WTC11 (cell line): ENCODE results near the gene ATP6AP1. TPM values are rescaled to one million over a fixed set of nuclear protein-coding genes. Genes with fewer than 3 reads are reported as not detected.

Source experiments
- ATAC-seq: fragments of 200-7000 bp; cut with Tn5 transposase; 2 replicates; pipeline ENCODE4 v1.10.0; 2021; ENCODE audit warnings: mild to moderate bottlenecking, moderate library complexity
- CTCF ChIA-PET: fragments of 300-600 bp; sonication (Branson Sonifier 250); formaldehyde crosslinking; loops from one replicate; lab custom pipeline; 2021; ENCODE audit warnings: antibody characterized with exemption; lab: Charles Lee
- POLR2A ChIA-PET: fragments of 350-600 bp; sonication (Branson Sonifier 250); formaldehyde crosslinking; loops from one replicate; lab custom pipeline; 2021; ENCODE audit warnings: antibody characterized with exemption; lab: Charles Lee
- DNase-seq: peaks from one replicate; pipeline ENCODE4 v3.0.0; 2021; ENCODE audit warnings: low spot score
- H3K27ac Mint-ChIP-seq: 2 replicates; pipeline ENCODE4 v1.8.0; 2021; ENCODE audit warnings: mixed read lengths
- H3K27me3 Mint-ChIP-seq: 2 replicates; pipeline ENCODE4 v1.8.0; 2021; ENCODE audit warnings: low read depth, mild to moderate bottlenecking, moderate library complexity, mixed read lengths
- H3K36me3 Mint-ChIP-seq: 2 replicates; pipeline ENCODE4 v1.8.0; 2021; ENCODE audit warnings: mixed read lengths
- H3K4me1 Mint-ChIP-seq: 2 replicates; pipeline ENCODE4 v1.8.0; 2022; ENCODE audit warnings: mixed read lengths
- H3K4me3 Mint-ChIP-seq: 2 replicates; pipeline ENCODE4 v1.8.0; 2021; ENCODE audit warnings: mild to moderate bottlenecking, moderate library complexity, mixed read lengths
- H3K9me3 Mint-ChIP-seq: 2 replicates; pipeline ENCODE4 v1.8.0; 2021; ENCODE audit warnings: mixed read lengths
- AFF4 ChIP-seq: sonication (generic); formaldehyde crosslinking; IDR thresholded peaks from 2 replicates; pipeline ENCODE4 v1.8.1; 2023; ENCODE audit warnings: mild to moderate bottlenecking, missing genetic modification reagents, borderline replicate concordance
- ATF1 ChIP-seq: sonication (generic); formaldehyde crosslinking; IDR thresholded peaks from 2 replicates; pipeline ENCODE4 v1.8.1; 2023; ENCODE audit warnings: mild to moderate bottlenecking, moderate library complexity, missing genetic modification reagents
- CBFB ChIP-seq: sonication (generic); formaldehyde crosslinking; IDR thresholded peaks from 2 replicates; pipeline ENCODE4 v1.8.1; 2022; ENCODE audit warnings: mild to moderate bottlenecking, low read depth, missing genetic modification reagents
- ESRRA ChIP-seq: sonication (generic); formaldehyde crosslinking; IDR thresholded peaks from 2 replicates; pipeline ENCODE4 v1.8.1; 2022; ENCODE audit warnings: mild to moderate bottlenecking, missing genetic modification reagents, borderline replicate concordance
- ETV6 ChIP-seq: sonication (generic); formaldehyde crosslinking; IDR thresholded peaks from 2 replicates; pipeline ENCODE4 v1.8.1; 2022; ENCODE audit warnings: mild to moderate bottlenecking, missing genetic modification reagents
- HMGA2 ChIP-seq: fragments of 250-450 bp; sonication (Bioruptor Pico); IDR thresholded peaks from 2 replicates; pipeline ENCODE4 v1.4.0; 2021; ENCODE audit warnings: mild to moderate bottlenecking, moderate library complexity
- KAT7 ChIP-seq: sonication (generic); formaldehyde crosslinking; IDR thresholded peaks from 2 replicates; pipeline ENCODE4 v1.8.1; 2023; ENCODE audit warnings: missing genetic modification reagents, mild to moderate bottlenecking, borderline replicate concordance
- MAX ChIP-seq: sonication (generic); formaldehyde crosslinking; IDR thresholded peaks from 2 replicates; pipeline ENCODE4 v1.8.0; 2022; ENCODE audit warnings: mild to moderate bottlenecking, missing genetic modification reagents
- MXD4 ChIP-seq: fragments of 250-450 bp; sonication (Bioruptor Pico); IDR thresholded peaks from 2 replicates; pipeline ENCODE4 v1.8.0; 2021; ENCODE audit warnings: mild to moderate bottlenecking, moderate library complexity, borderline replicate concordance
- NFYB ChIP-seq: sonication (generic); formaldehyde crosslinking; conservative IDR thresholded peaks from 2 replicates; pipeline ENCODE4 v1.8.0; 2022; ENCODE audit warnings: low read depth, missing genetic modification reagents
- PRRX2 ChIP-seq: fragments of 250-450 bp; sonication (Bioruptor Pico); IDR thresholded peaks from 2 replicates; pipeline ENCODE4 v1.8.0; 2021; ENCODE audit warnings: mild to moderate bottlenecking
- SOX15 ChIP-seq: fragments of 250-450 bp; sonication (Bioruptor Pico); IDR thresholded peaks from 2 replicates; pipeline ENCODE4 v1.9.0; 2021; ENCODE audit warnings: mild to moderate bottlenecking
- SP1 ChIP-seq: sonication (generic); formaldehyde crosslinking; conservative IDR thresholded peaks from 2 replicates; pipeline ENCODE4 v1.8.1; 2022; ENCODE audit warnings: missing genetic modification reagents
- TEAD1 ChIP-seq: sonication (generic); formaldehyde crosslinking; IDR thresholded peaks from 2 replicates; pipeline ENCODE4 v1.8.0; 2022; ENCODE audit warnings: mild to moderate bottlenecking, missing genetic modification reagents
- ZMAT4 ChIP-seq: fragments of 250-450 bp; sonication (Bioruptor Pico); IDR thresholded peaks from 2 replicates; pipeline ENCODE4 v1.9.0; 2021; ENCODE audit warnings: mild to moderate bottlenecking
- ZNF219 ChIP-seq: sonication (generic); formaldehyde crosslinking; IDR thresholded peaks from 2 replicates; pipeline ENCODE4 v1.8.0; 2023; ENCODE audit warnings: missing genetic modification reagents, mild to moderate bottlenecking, borderline replicate concordance
- ZNF281 ChIP-seq: sonication (generic); formaldehyde crosslinking; IDR thresholded peaks from 2 replicates; pipeline ENCODE4 v1.8.0; 2023; ENCODE audit warnings: mild to moderate bottlenecking, missing genetic modification reagents
- ZNF317 ChIP-seq: sonication (generic); formaldehyde crosslinking; IDR thresholded peaks from 2 replicates; pipeline ENCODE4 v1.8.1; 2023; ENCODE audit warnings: low read depth, mild to moderate bottlenecking, moderate library complexity, missing genetic modification reagents, borderline replicate concordance
- total RNA-seq: library from RNA; stranded (reverse); gene quantifications from 3 replicates; pipeline ENCODE4 v1.2.3, GENCODE V29; 2021
- TF ChIP-seq, protein P1 (sequence below): sonication (generic); formaldehyde crosslinking; IDR thresholded peaks from 2 replicates; pipeline ENCODE4 v1.8.1; 2023; ENCODE audit warnings: mild to moderate bottlenecking, missing genetic modification reagents
- TF ChIP-seq, protein P2 (sequence below): sonication (generic); formaldehyde crosslinking; IDR thresholded peaks from 2 replicates; pipeline ENCODE4 v1.8.1; 2022; ENCODE audit warnings: mild to moderate bottlenecking, moderate library complexity, missing genetic modification reagents
- TF ChIP-seq, protein P3 (sequence below): sonication (generic); formaldehyde crosslinking; IDR thresholded peaks from 2 replicates; pipeline ENCODE4 v1.8.0; 2023; ENCODE audit warnings: missing genetic modification reagents, mild to moderate bottlenecking, borderline replicate concordance

ATP6AP1 gene
- total RNA-seq, 1 experiment from 2014 or later = 43.9 TPM

DNA sequence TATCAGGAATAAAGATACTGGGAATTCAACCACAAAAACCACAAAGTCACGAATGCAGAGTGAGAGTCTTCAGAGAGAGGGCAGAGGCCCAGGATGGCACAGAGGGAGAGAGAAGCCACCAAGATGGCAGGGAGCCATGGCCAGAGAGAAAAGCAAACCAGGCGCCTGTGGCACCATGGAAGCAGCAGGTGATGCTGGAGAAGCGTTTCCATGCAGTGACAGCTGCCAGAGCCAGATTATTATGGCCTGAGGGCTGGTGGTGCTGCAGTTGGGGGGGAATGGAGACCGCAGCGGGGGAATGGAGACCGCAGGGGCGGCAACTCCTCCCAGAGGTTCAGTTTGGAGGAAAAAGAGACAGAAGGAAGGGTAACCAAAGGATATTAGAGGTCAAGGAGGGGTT, 11.3 kb upstream of the ATP6AP1 start:
- no peak for ATAC-seq
- Mint-ChIP-seq H3K4me3 (no peak overlapping the region), H3K27me3 (no peaks in the 10 kb centered on the region), H3K9me3 (no peaks in the 10 kb centered on the region), H3K4me1 (no peaks in the 10 kb centered on the region), H3K36me3 (peaks cover 2% of the 10 kb centered on the region; the same call in 1 of the 2 replicates), H3K27ac (no peak overlapping the region)
- no peak for DNase-seq
- no peak for TF ChIP-seq KAT7 (CRISPR knock-in tag)
- TF ChIP-seq SOX15 = no peak
- no peak for TF ChIP-seq AFF4 (CRISPR knock-in tag)
- no peak for TF ChIP-seq SP1 (CRISPR knock-in tag)
- TF ChIP-seq PRRX2 (CRISPR knock-in tag) = no peak
- TF ChIP-seq, protein P1, sequence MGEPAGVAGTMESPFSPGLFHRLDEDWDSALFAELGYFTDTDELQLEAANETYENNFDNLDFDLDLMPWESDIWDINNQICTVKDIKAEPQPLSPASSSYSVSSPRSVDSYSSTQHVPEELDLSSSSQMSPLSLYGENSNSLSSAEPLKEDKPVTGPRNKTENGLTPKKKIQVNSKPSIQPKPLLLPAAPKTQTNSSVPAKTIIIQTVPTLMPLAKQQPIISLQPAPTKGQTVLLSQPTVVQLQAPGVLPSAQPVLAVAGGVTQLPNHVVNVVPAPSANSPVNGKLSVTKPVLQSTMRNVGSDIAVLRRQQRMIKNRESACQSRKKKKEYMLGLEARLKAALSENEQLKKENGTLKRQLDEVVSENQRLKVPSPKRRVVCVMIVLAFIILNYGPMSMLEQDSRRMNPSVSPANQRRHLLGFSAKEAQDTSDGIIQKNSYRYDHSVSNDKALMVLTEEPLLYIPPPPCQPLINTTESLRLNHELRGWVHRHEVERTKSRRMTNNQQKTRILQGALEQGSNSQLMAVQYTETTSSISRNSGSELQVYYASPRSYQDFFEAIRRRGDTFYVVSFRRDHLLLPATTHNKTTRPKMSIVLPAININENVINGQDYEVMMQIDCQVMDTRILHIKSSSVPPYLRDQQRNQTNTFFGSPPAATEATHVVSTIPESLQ = no peak
- TF ChIP-seq, protein P2, sequence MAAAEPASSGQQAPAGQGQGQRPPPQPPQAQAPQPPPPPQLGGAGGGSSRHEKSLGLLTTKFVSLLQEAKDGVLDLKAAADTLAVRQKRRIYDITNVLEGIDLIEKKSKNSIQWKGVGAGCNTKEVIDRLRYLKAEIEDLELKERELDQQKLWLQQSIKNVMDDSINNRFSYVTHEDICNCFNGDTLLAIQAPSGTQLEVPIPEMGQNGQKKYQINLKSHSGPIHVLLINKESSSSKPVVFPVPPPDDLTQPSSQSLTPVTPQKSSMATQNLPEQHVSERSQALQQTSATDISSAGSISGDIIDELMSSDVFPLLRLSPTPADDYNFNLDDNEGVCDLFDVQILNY (CRISPR knock-in tag) = no peak
- TF ChIP-seq MAX (CRISPR knock-in tag) = no peak
- TF ChIP-seq ESRRA (CRISPR knock-in tag) = no peak
- TF ChIP-seq ATF1 = no peak
- POLR2A ChIA-PET = no interaction called here
- CTCF ChIA-PET = no interaction called here

GRCh38 chrX:154419189-154419588, 9.3 kb upstream of the ATP6AP1 start:
- H3K9me3 Mint-ChIP-seq = no peaks in the 10 kb centered on the region
- peaks cover 2% of the 10 kb centered on the region; the same call in 1 of the 2 replicates for H3K36me3 Mint-ChIP-seq
- POLR2A ChIA-PET = no interaction called here
- no peak overlapping the region for H3K4me3 Mint-ChIP-seq
- DNase-seq (no peak), ATAC-seq (no peak)
- no peaks in the 10 kb centered on the region for H3K4me1 Mint-ChIP-seq
- H3K27ac Mint-ChIP-seq = no peak overlapping the region
- CTCF ChIA-PET = no interaction called here
- no peaks in the 10 kb centered on the region for H3K27me3 Mint-ChIP-seq
- TF ChIP-seq ZNF219 (CRISPR knock-in tag) (no peak), MAX (CRISPR knock-in tag) (no peak), ZNF317 (no peak), NFYB (CRISPR knock-in tag) (no peak), ETV6 (CRISPR knock-in tag) (no peak), CBFB (CRISPR knock-in tag) (no peak), ZMAT4 (CRISPR knock-in tag) (no peak), MXD4 (CRISPR knock-in tag) (no peak), TEAD1 (CRISPR knock-in tag) (no peak), HMGA2 (CRISPR knock-in tag) (no peak), ZNF281 (CRISPR knock-in tag) (no peak), PRRX2 (CRISPR knock-in tag) (no peak)
- TF ChIP-seq, protein P3, sequence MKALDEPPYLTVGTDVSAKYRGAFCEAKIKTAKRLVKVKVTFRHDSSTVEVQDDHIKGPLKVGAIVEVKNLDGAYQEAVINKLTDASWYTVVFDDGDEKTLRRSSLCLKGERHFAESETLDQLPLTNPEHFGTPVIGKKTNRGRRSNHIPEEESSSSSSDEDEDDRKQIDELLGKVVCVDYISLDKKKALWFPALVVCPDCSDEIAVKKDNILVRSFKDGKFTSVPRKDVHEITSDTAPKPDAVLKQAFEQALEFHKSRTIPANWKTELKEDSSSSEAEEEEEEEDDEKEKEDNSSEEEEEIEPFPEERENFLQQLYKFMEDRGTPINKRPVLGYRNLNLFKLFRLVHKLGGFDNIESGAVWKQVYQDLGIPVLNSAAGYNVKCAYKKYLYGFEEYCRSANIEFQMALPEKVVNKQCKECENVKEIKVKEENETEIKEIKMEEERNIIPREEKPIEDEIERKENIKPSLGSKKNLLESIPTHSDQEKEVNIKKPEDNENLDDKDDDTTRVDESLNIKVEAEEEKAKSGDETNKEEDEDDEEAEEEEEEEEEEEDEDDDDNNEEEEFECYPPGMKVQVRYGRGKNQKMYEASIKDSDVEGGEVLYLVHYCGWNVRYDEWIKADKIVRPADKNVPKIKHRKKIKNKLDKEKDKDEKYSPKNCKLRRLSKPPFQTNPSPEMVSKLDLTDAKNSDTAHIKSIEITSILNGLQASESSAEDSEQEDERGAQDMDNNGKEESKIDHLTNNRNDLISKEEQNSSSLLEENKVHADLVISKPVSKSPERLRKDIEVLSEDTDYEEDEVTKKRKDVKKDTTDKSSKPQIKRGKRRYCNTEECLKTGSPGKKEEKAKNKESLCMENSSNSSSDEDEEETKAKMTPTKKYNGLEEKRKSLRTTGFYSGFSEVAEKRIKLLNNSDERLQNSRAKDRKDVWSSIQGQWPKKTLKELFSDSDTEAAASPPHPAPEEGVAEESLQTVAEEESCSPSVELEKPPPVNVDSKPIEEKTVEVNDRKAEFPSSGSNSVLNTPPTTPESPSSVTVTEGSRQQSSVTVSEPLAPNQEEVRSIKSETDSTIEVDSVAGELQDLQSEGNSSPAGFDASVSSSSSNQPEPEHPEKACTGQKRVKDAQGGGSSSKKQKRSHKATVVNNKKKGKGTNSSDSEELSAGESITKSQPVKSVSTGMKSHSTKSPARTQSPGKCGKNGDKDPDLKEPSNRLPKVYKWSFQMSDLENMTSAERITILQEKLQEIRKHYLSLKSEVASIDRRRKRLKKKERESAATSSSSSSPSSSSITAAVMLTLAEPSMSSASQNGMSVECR = no peak
